A673 (cell line): ENCODE measurements around the gene FXYD2.

Source experiments
- EZH2 ChIP-seq: fragments of 200-600 bp; sonication (generic); IDR thresholded peaks from 2 replicates; pipeline ENCODE4 v1.6.1; 2017; ENCODE audit warnings: borderline replicate concordance, low read depth, mild to moderate bottlenecking, mixed read lengths, antibody characterized with exemption, low read length; ENCODE audit not compliant: poor library complexity, severe bottlenecking
- TF ChIP-seq, protein P1 (sequence below): fragments of 300-800, 200-600 bp; sonication (generic); conservative IDR thresholded peaks from 2 replicates; pipeline ENCODE4 v1.5.1; 2017; ENCODE audit warnings: low read depth, mild to moderate bottlenecking, antibody characterized with exemption, low read length, moderate library complexity, mixed read lengths

DNA sequence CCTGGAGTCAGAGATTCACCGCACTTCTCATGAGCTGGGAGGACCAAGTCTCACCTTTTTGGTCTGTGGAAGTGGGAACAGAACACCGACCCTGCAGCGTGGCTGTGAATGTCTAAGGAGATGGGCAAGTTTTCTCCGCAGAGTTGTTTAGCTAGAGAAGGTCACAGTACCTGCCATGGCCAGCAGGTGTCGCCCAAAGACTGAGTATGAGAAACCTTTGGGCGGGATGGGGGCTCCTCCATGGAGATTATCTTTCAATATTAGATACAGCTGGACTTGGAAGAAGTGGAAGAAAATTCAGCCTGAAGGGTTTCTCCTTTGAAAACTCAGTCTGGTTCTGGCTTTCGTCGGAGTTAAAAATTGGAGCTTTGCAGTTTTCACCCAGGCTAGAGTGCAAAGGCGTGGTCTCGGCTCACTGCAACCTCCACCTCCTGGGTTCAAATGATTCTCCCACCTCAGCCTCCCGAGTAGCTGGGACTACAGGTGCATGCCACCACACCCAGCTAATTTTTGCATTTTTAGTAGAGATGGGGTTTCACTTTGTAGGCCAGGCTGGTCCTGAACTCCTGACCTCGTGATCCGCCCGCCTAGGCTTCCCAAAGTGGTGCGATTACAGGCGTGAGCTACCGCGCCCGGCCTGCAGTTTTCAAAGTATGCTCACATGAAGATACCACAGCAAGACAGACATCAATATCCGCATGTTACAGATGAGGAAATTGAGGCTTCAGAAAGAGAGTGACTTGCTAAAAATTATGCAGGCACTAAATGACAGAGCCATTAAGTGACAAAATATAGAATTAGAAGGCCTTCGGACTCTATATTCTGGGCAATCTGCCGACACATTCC is 16.8 kb downstream of the FXYD2 start:
- TF ChIP-seq EZH2, result no peak
- TF ChIP-seq, protein P1, sequence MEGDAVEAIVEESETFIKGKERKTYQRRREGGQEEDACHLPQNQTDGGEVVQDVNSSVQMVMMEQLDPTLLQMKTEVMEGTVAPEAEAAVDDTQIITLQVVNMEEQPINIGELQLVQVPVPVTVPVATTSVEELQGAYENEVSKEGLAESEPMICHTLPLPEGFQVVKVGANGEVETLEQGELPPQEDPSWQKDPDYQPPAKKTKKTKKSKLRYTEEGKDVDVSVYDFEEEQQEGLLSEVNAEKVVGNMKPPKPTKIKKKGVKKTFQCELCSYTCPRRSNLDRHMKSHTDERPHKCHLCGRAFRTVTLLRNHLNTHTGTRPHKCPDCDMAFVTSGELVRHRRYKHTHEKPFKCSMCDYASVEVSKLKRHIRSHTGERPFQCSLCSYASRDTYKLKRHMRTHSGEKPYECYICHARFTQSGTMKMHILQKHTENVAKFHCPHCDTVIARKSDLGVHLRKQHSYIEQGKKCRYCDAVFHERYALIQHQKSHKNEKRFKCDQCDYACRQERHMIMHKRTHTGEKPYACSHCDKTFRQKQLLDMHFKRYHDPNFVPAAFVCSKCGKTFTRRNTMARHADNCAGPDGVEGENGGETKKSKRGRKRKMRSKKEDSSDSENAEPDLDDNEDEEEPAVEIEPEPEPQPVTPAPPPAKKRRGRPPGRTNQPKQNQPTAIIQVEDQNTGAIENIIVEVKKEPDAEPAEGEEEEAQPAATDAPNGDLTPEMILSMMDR, result peak; percentile 93
